Sigmoid colon (tissue), 3 donors: ENCODE measurements around the gene SLBP.

Experiments used
- POLR2A ChIP-seq, 2 donors: fragments of 450-650 bp; IDR thresholded peaks; one replicate each; pipeline ENCODE4 v1.6.1; 2016; ENCODE audit warnings: antibody characterized with exemption in 2 of 2, mild to moderate bottlenecking in 2 of 2, moderate library complexity in 2 of 2
- TF ChIP-seq, protein P1 (sequence below), 4 experiments: fragments of 450-650 bp in 3 of 4; fragments of 200-600 bp in 1 of 4; IDR thresholded peaks; one replicate each; pipeline ENCODE4 v1.5.1; 2016 to 2019; ENCODE audit warnings: antibody characterized with exemption in 4 of 4, mild to moderate bottlenecking in 3 of 4, moderate library complexity in 2 of 4

DNA sequence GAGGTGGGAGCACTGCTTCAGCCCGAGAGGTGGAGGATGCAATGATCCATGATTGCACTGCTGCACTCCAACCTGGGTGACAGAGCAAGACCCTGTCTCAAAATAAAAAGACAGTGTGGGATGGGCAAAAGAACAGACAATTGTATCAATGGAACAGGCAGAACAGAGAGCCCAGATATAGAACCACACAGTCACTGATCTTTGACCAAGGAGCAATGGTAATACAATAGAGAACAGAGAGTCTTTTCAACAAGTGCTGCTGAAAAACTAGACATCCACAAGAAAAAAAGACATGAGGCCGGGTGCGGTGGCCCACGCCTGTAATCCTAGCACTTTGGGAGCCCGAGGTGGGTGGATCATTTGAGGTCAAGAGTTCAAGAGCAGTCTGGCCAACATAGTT lies 33.9 kb downstream of the SLBP start:
- TF ChIP-seq, protein P1, sequence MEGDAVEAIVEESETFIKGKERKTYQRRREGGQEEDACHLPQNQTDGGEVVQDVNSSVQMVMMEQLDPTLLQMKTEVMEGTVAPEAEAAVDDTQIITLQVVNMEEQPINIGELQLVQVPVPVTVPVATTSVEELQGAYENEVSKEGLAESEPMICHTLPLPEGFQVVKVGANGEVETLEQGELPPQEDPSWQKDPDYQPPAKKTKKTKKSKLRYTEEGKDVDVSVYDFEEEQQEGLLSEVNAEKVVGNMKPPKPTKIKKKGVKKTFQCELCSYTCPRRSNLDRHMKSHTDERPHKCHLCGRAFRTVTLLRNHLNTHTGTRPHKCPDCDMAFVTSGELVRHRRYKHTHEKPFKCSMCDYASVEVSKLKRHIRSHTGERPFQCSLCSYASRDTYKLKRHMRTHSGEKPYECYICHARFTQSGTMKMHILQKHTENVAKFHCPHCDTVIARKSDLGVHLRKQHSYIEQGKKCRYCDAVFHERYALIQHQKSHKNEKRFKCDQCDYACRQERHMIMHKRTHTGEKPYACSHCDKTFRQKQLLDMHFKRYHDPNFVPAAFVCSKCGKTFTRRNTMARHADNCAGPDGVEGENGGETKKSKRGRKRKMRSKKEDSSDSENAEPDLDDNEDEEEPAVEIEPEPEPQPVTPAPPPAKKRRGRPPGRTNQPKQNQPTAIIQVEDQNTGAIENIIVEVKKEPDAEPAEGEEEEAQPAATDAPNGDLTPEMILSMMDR (IDR thresholded peaks at IDR 0.05), result no peak
- TF ChIP-seq POLR2A (IDR thresholded peaks at IDR 0.05), result no peak
